HEK293 (cell line): ENCODE results near the gene MCUR1.

Source experiments
- CTCF ChIP-seq: fragments of 450-650 bp; formaldehyde crosslinking; IDR thresholded peaks from 2 replicates; pipeline ENCODE4 v1.5.1; 2016; ENCODE audit warnings: missing biosample characterization, missing genetic modification characterization
- GLIS1 ChIP-seq: fragments of 450-650 bp; formaldehyde crosslinking; IDR thresholded peaks from 2 replicates; pipeline ENCODE4 v1.5.1; 2016; ENCODE audit warnings: missing biosample characterization, missing genetic modification characterization
- MZF1 ChIP-seq: fragments of 450-650 bp; formaldehyde crosslinking; IDR thresholded peaks from 2 replicates; pipeline ENCODE4 v1.5.1; 2017; ENCODE audit warnings: missing biosample characterization, missing genetic modification characterization, borderline replicate concordance
- ZBTB1 ChIP-seq: fragments of 450-650 bp; formaldehyde crosslinking; IDR thresholded peaks from 2 replicates; pipeline ENCODE4 v1.5.1; 2016; ENCODE audit warnings: missing biosample characterization, missing genetic modification characterization
- ZBTB11 ChIP-seq: fragments of 450-650 bp; formaldehyde crosslinking; conservative IDR thresholded peaks from 2 replicates; pipeline ENCODE4 v1.5.1; 2016; ENCODE audit warnings: low read depth, missing biosample characterization, missing genetic modification characterization
- ZFP69B ChIP-seq: fragments of 450-650 bp; formaldehyde crosslinking; IDR thresholded peaks from 2 replicates; pipeline ENCODE4 v1.5.1; 2016; ENCODE audit warnings: missing biosample characterization, missing genetic modification characterization
- ZNF2 ChIP-seq: fragments of 450-650 bp; formaldehyde crosslinking; IDR thresholded peaks from 2 replicates; pipeline ENCODE4 v1.5.1; 2016; ENCODE audit warnings: missing biosample characterization, missing genetic modification characterization
- ZNF221 ChIP-seq: fragments of 450-650 bp; formaldehyde crosslinking; IDR thresholded peaks from 2 replicates; pipeline ENCODE4 v1.5.1; 2017; ENCODE audit warnings: missing biosample characterization, missing genetic modification characterization, borderline replicate concordance
- ZNF223 ChIP-seq: fragments of 450-650 bp; formaldehyde crosslinking; IDR thresholded peaks from 2 replicates; pipeline ENCODE4 v1.5.1; 2016; ENCODE audit warnings: missing biosample characterization, missing genetic modification characterization
- ZNF24 ChIP-seq: fragments of 450-650 bp; formaldehyde crosslinking; IDR thresholded peaks from 2 replicates; pipeline ENCODE4 v1.5.1; 2016; ENCODE audit warnings: missing biosample characterization, missing genetic modification characterization
- ZNF280D ChIP-seq: fragments of 450-650 bp; formaldehyde crosslinking; IDR thresholded peaks from 2 replicates; pipeline ENCODE4 v1.5.1; 2016; ENCODE audit warnings: missing biosample characterization, missing genetic modification characterization
- ZNF354C ChIP-seq: fragments of 450-650 bp; formaldehyde crosslinking; IDR thresholded peaks from 2 replicates; pipeline ENCODE4 v1.5.1; 2016; ENCODE audit warnings: missing biosample characterization, missing genetic modification characterization, low read depth, borderline replicate concordance
- ZNF391 ChIP-seq: fragments of 450-650 bp; formaldehyde crosslinking; IDR thresholded peaks from 2 replicates; pipeline ENCODE4 v1.5.1; 2016; ENCODE audit warnings: low read depth, missing biosample characterization, missing genetic modification characterization, borderline replicate concordance
- ZNF660 ChIP-seq: fragments of 450-650 bp; IDR thresholded peaks from 2 replicates; pipeline ENCODE4 v1.5.1; 2018; ENCODE audit warnings: missing biosample characterization, mild to moderate bottlenecking, missing genetic modification characterization
- ZXDB ChIP-seq: fragments of 450-650 bp; formaldehyde crosslinking; IDR thresholded peaks from 2 replicates; pipeline ENCODE4 v1.5.1; 2016; ENCODE audit warnings: missing biosample characterization, missing genetic modification characterization
- TF ChIP-seq, protein P1 (sequence below): fragments of 450-650 bp; formaldehyde crosslinking; optimal IDR thresholded peaks from 2 replicates; pipeline ENCODE3; 2016; ENCODE audit warnings: missing biosample characterization, mild to moderate bottlenecking, missing genetic modification characterization
- TF ChIP-seq, protein P2 (sequence below): fragments of 450-650 bp; formaldehyde crosslinking; IDR thresholded peaks from 2 replicates; pipeline ENCODE4 v1.5.1; 2016; ENCODE audit warnings: missing biosample characterization, missing genetic modification characterization
- TF ChIP-seq, protein P3 (sequence below): fragments of 450-650 bp; formaldehyde crosslinking; IDR thresholded peaks from 2 replicates; pipeline ENCODE4 v1.5.1; 2016; ENCODE audit warnings: missing biosample characterization, missing genetic modification characterization
- TF ChIP-seq, protein P4 (sequence below): fragments of 450-650 bp; formaldehyde crosslinking; IDR thresholded peaks from 2 replicates; pipeline ENCODE4 v1.5.1; 2017; ENCODE audit warnings: missing biosample characterization, missing genetic modification characterization
- TF ChIP-seq, protein P5 (sequence below): fragments of 450-650 bp; formaldehyde crosslinking; IDR thresholded peaks from 2 replicates; pipeline ENCODE4 v1.5.1; 2016; ENCODE audit warnings: missing biosample characterization, missing genetic modification characterization

MCUR1 gene

GRCh38 chr6:13814176-13814937 lies at the start of gene MCUR1 (continued):
- TF ChIP-seq ZFP69B (tag by site-specific recombination) (0 out of 2 replicates have a peak, but pooled peaks have one; percentile 29), GLIS1 (tag by site-specific recombination) (peak; percentile 39; the same call in 1 of the 2 replicates), ZNF354C (tag by site-specific recombination) (no peak), ZNF221 (tag by site-specific recombination) (no peak), ZNF223 (tag by site-specific recombination) (peak; percentile 60; the same call in 1 of the 2 replicates), CTCF (tag by site-specific recombination) (peak; percentile 83), MZF1 (tag by site-specific recombination) (no peak), ZNF391 (tag by site-specific recombination) (peak; percentile 65; the same call in 1 of the 2 replicates), ZNF660 (tag by site-specific recombination) (peak; percentile 70), ZXDB (tag by site-specific recombination) (peak; percentile 59; the same call in 1 of the 2 replicates), ZBTB1 (tag by site-specific recombination) (no peak), ZNF280D (tag by site-specific recombination) (no peak), ZNF2 (tag by site-specific recombination) (no peak), ZNF24 (tag by site-specific recombination) (0 out of 2 replicates have a peak, but pooled peaks have one; percentile 31), ZBTB11 (tag by site-specific recombination) (no peak)
- TF ChIP-seq, protein P1, sequence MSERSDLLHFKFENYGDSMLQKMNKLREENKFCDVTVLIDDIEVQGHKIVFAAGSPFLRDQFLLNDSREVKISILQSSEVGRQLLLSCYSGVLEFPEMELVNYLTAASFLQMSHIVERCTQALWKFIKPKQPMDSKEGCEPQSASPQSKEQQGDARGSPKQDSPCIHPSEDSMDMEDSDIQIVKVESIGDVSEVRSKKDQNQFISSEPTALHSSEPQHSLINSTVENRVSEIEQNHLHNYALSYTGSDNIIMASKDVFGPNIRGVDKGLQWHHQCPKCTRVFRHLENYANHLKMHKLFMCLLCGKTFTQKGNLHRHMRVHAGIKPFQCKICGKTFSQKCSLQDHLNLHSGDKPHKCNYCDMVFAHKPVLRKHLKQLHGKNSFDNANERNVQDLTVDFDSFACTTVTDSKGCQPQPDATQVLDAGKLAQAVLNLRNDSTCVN (tag by site-specific recombination), result peak; percentile 97
- TF ChIP-seq, protein P2, sequence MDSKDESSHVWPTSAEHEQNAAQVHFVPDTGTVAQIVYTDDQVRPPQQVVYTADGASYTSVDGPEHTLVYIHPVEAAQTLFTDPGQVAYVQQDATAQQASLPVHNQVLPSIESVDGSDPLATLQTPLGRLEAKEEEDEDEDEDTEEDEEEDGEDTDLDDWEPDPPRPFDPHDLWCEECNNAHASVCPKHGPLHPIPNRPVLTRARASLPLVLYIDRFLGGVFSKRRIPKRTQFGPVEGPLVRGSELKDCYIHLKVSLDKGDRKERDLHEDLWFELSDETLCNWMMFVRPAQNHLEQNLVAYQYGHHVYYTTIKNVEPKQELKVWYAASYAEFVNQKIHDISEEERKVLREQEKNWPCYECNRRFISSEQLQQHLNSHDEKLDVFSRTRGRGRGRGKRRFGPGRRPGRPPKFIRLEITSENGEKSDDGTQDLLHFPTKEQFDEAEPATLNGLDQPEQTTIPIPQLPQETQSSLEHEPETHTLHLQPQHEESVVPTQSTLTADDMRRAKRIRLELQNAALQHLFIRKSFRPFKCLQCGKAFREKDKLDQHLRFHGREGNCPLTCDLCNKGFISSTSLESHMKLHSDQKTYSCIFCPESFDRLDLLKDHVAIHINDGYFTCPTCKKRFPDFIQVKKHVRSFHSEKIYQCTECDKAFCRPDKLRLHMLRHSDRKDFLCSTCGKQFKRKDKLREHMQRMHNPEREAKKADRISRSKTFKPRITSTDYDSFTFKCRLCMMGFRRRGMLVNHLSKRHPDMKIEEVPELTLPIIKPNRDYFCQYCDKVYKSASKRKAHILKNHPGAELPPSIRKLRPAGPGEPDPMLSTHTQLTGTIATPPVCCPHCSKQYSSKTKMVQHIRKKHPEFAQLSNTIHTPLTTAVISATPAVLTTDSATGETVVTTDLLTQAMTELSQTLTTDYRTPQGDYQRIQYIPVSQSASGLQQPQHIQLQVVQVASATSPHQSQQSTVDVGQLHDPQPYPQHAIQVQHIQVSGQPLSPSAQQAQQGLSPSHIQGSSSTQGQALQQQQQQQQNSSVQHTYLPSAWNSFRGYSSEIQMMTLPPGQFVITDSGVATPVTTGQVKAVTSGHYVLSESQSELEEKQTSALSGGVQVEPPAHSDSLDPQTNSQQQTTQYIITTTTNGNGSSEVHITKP (tag by site-specific recombination), result no peak
- TF ChIP-seq, protein P3, sequence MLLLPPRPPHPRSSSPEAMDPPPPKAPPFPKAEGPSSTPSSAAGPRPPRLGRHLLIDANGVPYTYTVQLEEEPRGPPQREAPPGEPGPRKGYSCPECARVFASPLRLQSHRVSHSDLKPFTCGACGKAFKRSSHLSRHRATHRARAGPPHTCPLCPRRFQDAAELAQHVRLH (tag by site-specific recombination), result peak; percentile 13; the same call in 1 of the 2 replicates
- TF ChIP-seq, protein P4, sequence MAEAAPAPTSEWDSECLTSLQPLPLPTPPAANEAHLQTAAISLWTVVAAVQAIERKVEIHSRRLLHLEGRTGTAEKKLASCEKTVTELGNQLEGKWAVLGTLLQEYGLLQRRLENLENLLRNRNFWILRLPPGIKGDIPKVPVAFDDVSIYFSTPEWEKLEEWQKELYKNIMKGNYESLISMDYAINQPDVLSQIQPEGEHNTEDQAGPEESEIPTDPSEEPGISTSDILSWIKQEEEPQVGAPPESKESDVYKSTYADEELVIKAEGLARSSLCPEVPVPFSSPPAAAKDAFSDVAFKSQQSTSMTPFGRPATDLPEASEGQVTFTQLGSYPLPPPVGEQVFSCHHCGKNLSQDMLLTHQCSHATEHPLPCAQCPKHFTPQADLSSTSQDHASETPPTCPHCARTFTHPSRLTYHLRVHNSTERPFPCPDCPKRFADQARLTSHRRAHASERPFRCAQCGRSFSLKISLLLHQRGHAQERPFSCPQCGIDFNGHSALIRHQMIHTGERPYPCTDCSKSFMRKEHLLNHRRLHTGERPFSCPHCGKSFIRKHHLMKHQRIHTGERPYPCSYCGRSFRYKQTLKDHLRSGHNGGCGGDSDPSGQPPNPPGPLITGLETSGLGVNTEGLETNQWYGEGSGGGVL, result no peak
- TF ChIP-seq, protein P5, sequence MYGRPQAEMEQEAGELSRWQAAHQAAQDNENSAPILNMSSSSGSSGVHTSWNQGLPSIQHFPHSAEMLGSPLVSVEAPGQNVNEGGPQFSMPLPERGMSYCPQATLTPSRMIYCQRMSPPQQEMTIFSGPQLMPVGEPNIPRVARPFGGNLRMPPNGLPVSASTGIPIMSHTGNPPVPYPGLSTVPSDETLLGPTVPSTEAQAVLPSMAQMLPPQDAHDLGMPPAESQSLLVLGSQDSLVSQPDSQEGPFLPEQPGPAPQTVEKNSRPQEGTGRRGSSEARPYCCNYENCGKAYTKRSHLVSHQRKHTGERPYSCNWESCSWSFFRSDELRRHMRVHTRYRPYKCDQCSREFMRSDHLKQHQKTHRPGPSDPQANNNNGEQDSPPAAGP (tag by site-specific recombination), result peak; percentile 33; the same call in 1 of the 2 replicates
